HL-60 (cell line): ENCODE data around the gene BHMT2.

Experiments used
- GABPA ChIP-seq: IDR thresholded peaks from 2 replicates; pipeline ENCODE4 v1.6.1; 2012; ENCODE audit warnings: low read depth
- POLR2AphosphoS5 ChIP-seq: IDR thresholded peaks from 2 replicates; pipeline ENCODE4 v1.6.1; 2012; ENCODE audit warnings: low read depth
- SPI1 ChIP-seq: IDR thresholded peaks from 2 replicates; pipeline ENCODE4 v1.6.1; 2012; ENCODE audit warnings: low read depth, mild to moderate bottlenecking, borderline replicate concordance
- TF ChIP-seq, protein P1 (sequence below): IDR thresholded peaks from one replicate; pipeline ENCODE4 v1.5.1; 2011; ENCODE audit warnings: low read length, control low read depth, inconsistent platforms; ENCODE audit not compliant: insufficient read depth
- TF ChIP-seq, protein P2 (sequence below): IDR thresholded peaks from 2 replicates; pipeline ENCODE4 v1.6.1; 2012; ENCODE audit warnings: low read depth; ENCODE audit not compliant: insufficient replicate concordance

DNA sequence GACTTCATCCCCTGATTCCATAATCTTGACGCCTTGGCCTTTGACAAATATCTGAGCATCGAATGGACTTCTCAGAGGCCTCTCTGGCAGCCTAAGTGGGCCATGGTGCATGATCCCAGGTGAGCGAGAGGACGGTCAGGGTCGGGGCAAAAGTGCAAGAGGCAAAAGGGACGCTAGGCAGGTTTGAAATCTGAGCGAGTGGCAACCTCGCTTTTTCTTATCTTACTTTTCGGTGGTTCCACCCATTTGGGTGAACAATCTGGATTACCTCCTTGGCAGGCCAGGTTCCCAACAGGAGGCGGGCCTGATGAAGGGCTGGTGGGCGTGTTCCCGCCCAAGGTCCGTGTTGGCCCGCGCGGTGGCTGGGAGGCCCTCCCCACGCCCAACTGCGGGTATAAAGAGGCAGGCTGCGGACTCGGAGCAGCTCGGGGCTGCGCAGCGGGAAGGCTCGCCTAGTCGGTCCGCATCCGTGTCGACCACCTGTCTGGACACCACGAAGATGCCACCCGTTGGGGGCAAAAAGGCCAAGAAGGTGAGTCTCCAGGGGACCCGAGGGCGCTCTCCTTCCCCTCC lies 41.9 kb downstream of the BHMT2 start, which contains the start of gene BHMT:
- TF ChIP-seq, protein P1, sequence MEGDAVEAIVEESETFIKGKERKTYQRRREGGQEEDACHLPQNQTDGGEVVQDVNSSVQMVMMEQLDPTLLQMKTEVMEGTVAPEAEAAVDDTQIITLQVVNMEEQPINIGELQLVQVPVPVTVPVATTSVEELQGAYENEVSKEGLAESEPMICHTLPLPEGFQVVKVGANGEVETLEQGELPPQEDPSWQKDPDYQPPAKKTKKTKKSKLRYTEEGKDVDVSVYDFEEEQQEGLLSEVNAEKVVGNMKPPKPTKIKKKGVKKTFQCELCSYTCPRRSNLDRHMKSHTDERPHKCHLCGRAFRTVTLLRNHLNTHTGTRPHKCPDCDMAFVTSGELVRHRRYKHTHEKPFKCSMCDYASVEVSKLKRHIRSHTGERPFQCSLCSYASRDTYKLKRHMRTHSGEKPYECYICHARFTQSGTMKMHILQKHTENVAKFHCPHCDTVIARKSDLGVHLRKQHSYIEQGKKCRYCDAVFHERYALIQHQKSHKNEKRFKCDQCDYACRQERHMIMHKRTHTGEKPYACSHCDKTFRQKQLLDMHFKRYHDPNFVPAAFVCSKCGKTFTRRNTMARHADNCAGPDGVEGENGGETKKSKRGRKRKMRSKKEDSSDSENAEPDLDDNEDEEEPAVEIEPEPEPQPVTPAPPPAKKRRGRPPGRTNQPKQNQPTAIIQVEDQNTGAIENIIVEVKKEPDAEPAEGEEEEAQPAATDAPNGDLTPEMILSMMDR = no peak
- TF ChIP-seq, protein P2, sequence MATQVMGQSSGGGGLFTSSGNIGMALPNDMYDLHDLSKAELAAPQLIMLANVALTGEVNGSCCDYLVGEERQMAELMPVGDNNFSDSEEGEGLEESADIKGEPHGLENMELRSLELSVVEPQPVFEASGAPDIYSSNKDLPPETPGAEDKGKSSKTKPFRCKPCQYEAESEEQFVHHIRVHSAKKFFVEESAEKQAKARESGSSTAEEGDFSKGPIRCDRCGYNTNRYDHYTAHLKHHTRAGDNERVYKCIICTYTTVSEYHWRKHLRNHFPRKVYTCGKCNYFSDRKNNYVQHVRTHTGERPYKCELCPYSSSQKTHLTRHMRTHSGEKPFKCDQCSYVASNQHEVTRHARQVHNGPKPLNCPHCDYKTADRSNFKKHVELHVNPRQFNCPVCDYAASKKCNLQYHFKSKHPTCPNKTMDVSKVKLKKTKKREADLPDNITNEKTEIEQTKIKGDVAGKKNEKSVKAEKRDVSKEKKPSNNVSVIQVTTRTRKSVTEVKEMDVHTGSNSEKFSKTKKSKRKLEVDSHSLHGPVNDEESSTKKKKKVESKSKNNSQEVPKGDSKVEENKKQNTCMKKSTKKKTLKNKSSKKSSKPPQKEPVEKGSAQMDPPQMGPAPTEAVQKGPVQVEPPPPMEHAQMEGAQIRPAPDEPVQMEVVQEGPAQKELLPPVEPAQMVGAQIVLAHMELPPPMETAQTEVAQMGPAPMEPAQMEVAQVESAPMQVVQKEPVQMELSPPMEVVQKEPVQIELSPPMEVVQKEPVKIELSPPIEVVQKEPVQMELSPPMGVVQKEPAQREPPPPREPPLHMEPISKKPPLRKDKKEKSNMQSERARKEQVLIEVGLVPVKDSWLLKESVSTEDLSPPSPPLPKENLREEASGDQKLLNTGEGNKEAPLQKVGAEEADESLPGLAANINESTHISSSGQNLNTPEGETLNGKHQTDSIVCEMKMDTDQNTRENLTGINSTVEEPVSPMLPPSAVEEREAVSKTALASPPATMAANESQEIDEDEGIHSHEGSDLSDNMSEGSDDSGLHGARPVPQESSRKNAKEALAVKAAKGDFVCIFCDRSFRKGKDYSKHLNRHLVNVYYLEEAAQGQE = no peak
- no peak for TF ChIP-seq POLR2AphosphoS5
- TF ChIP-seq GABPA = no peak
- TF ChIP-seq SPI1 = no peak
